ENCODE results near the gene GDPGP1.
"Not testable (repeated sequence)": the region's sequence is repeated elsewhere in the genome, so short reads cannot be mapped to it uniquely, and the experiment has no call there.

The GDPGP1 gene

GRCh38 chr15:90227336-90227735 is 6.7 kb upstream of the GDPGP1 start:
- no peak for DNase-seq

GRCh38 chr15:90227816-90228772 is 5.9 kb upstream of the GDPGP1 start:
- DNase-seq = no peak

- no peak for DNase-seq
These were observed 5.0 kb upstream of the GDPGP1 start for GRCh38 chr15:90228960-90229359.

GRCh38 chr15:90230071-90230494 is 3.9 kb upstream of the GDPGP1 start:
- no peak for DNase-seq

GRCh38 chr15:90230610-90231009 is 3.4 kb upstream of the GDPGP1 start:
- no peak for DNase-seq

GRCh38 chr15:90231028-90232017 is 2.7 kb upstream of the GDPGP1 start:
- peak; percentile 85 for DNase-seq

- peak; percentile 36 for DNase-seq
These were observed 1.8 kb upstream of the GDPGP1 start for GRCh38 chr15:90232196-90232595.

GRCh38 chr15:90232941-90233386 is 1.0 kb upstream of the GDPGP1 start:
- no peak for DNase-seq

GRCh38 chr15:90233387-90234095 is 468 bp upstream of the GDPGP1 start, which contains the start of gene CIB1:
TSS of gene CIB1 (minus strand) at chr15:90233941. CDS start at chr15:90233885, 56 bp downstream.
- peak; percentile 99 for DNase-seq

- no peak for DNase-seq
These were observed 5.4 kb downstream of the GDPGP1 start for GRCh38 chr15:90239371-90239770.

GRCh38 chr15:90240856-90241255 is 6.8 kb downstream of the GDPGP1 start:
- DNase-seq = no peak

GRCh38 chr15:90241343-90242192 is 7.6 kb downstream of the GDPGP1 start:
- no peak for DNase-seq

- no peak for DNase-seq
These were observed 10.1 kb downstream of the GDPGP1 start for GRCh38 chr15:90243943-90244639.

GRCh38 chr15:90248789-90249202 is 14.8 kb downstream of the GDPGP1 start:
- no peak for DNase-seq

GRCh38 chr15:90249203-90249863 is 15.3 kb downstream of the GDPGP1 start, which contains the start of gene TTLL13:
TSS of gene TTLL13 (plus strand) at chr15:90249556. CDS start at chr15:90250631, 1,075 bp downstream.
- peak; percentile 68 for DNase-seq

- no peak for DNase-seq
These were observed 23.8 kb downstream of the GDPGP1 start for GRCh38 chr15:90257776-90258175.

- peak; percentile 78 for DNase-seq
These were observed 25.5 kb downstream of the GDPGP1 start for GRCh38 chr15:90259524-90259923.

- not testable (repeated sequence) for DNase-seq
These were observed 26.7 kb downstream of the GDPGP1 start for GRCh38 chr15:90260731-90261130.

- DNase-seq = no peak
These were observed 27.8 kb downstream of the GDPGP1 start for GRCh38 chr15:90261811-90262210.

GRCh38 chr15:90262426-90262825 is 28.4 kb downstream of the GDPGP1 start:
- DNase-seq = no peak
